Osteoblast (primary cell): ENCODE data around the gene NOVA1. TPM values are rescaled to one million over a fixed set of nuclear protein-coding genes. Genes with fewer than 3 reads are reported as not detected.

Source experiments
- DNase-seq: peaks from one replicate; pipeline ENCODE4 v3.0.0; 2011; ENCODE audit warnings: low spot score, mixed read lengths; ENCODE audit not compliant: insufficient read length; ENCODE audit errors: missing footprints
- H2AFZ ChIP-seq: 2 replicates; pipeline ENCODE4 v1.6.0; 2011; ENCODE audit warnings: mild to moderate bottlenecking, low read length
- H3K27ac ChIP-seq: 2 replicates; pipeline ENCODE4 v1.5.1; 2011; ENCODE audit warnings: mild to moderate bottlenecking, low read depth, low read length, moderate library complexity
- H3K27me3 ChIP-seq: 2 replicates; pipeline ENCODE4 v1.6.0; 2012; ENCODE audit warnings: mild to moderate bottlenecking, control low read depth, inconsistent platforms, low read length, moderate library complexity; ENCODE audit not compliant: insufficient read depth
- H3K36me3 ChIP-seq: 2 replicates; pipeline ENCODE4 v1.5.1; 2011; ENCODE audit warnings: mild to moderate bottlenecking, low read length, control low read depth, moderate library complexity; ENCODE audit not compliant: insufficient read depth
- H3K4me1 ChIP-seq: 2 replicates; pipeline ENCODE4 v1.5.1; 2011; ENCODE audit warnings: mild to moderate bottlenecking, low read length, control low read depth, moderate library complexity; ENCODE audit not compliant: insufficient read depth
- H3K4me2 ChIP-seq: 2 replicates; pipeline ENCODE4 v1.6.0; 2011; ENCODE audit warnings: mild to moderate bottlenecking, low read length; ENCODE audit not compliant: insufficient read depth
- H3K4me3 ChIP-seq: fragments of 200-600 bp; sonication (generic); 3 replicates; pipeline ENCODE4 v1.5.1; 2012; ENCODE audit warnings: mild to moderate bottlenecking, low read length, inconsistent platforms; ENCODE audit not compliant: insufficient read depth
- H3K79me2 ChIP-seq: 2 replicates; pipeline ENCODE4 v1.6.0; 2012; ENCODE audit warnings: mild to moderate bottlenecking, low read length, control low read depth, inconsistent platforms; ENCODE audit not compliant: insufficient read depth
- H3K9me3 ChIP-seq: 2 replicates; pipeline ENCODE4 v1.5.1; 2011; ENCODE audit warnings: low read depth, low read length, control low read depth
- H4K20me1 ChIP-seq: 2 replicates; pipeline ENCODE4 v1.6.0; 2012; ENCODE audit warnings: mild to moderate bottlenecking, low read length, control low read depth; ENCODE audit not compliant: insufficient read depth
- CTCF ChIP-seq: IDR thresholded peaks from 2 replicates; pipeline ENCODE4 v1.5.1; 2011; ENCODE audit warnings: mild to moderate bottlenecking, low read depth, low read length, moderate library complexity; ENCODE audit errors: extremely low read depth
- total RNA-seq: library from RNA; depleted of rRNA; stranded (reverse); fragments of >200 nt; gene quantifications from 2 replicates; pipeline ENCODE4 v1.2.3, GENCODE V29; 2012

The NOVA1 gene
- total RNA-seq, 1 donor: 0.36 TPM

GRCh38 chr14:26577711-26578110 lies 20.1 kb downstream of the NOVA1 start:
- H3K9me3 ChIP-seq: no peaks in the 10 kb centered on the region
- TF ChIP-seq CTCF: no peak
- DNase-seq: no peak
- H3K36me3 ChIP-seq: no peaks in the 10 kb centered on the region
- no peak overlapping the region for H3K27ac ChIP-seq
- no peak overlapping the region for H3K4me3 ChIP-seq
- no peaks in the 10 kb centered on the region for H4K20me1 ChIP-seq
- no peaks in the 10 kb centered on the region for H3K4me1 ChIP-seq
- H3K79me2 ChIP-seq: no peaks in the 10 kb centered on the region
- H3K27me3 ChIP-seq: no peaks in the 10 kb centered on the region
- no peak overlapping the region for H2AFZ ChIP-seq
- no peak overlapping the region for H3K4me2 ChIP-seq

GRCh38 chr14:26554069-26554772 lies 43.6 kb downstream of the NOVA1 start:
- H2AFZ ChIP-seq: no peak overlapping the region
- H3K27me3 ChIP-seq: no peaks in the 10 kb centered on the region
- H3K36me3 ChIP-seq: no peaks in the 10 kb centered on the region
- no peak for TF ChIP-seq CTCF
- no peak overlapping the region for H3K4me3 ChIP-seq
- no peaks in the 10 kb centered on the region for H3K4me1 ChIP-seq
- DNase-seq: no peak
- H3K9me3 ChIP-seq: peaks cover 3% of the 10 kb centered on the region
- no peaks in the 10 kb centered on the region for H3K79me2 ChIP-seq
- no peak overlapping the region for H3K4me2 ChIP-seq
- H4K20me1 ChIP-seq: no peaks in the 10 kb centered on the region
- no peak overlapping the region for H3K27ac ChIP-seq

- Histone ChIP-seq H3K4me1 (no peaks in the 10 kb centered on the region), H3K27ac (no peak overlapping the region), H3K27me3 (no peaks in the 10 kb centered on the region), H3K79me2 (no peaks in the 10 kb centered on the region), H3K9me3 (peaks cover 3% of the 10 kb centered on the region), H3K36me3 (no peaks in the 10 kb centered on the region), H4K20me1 (no peaks in the 10 kb centered on the region), H3K4me2 (no peak overlapping the region), H3K4me3 (no peak overlapping the region), H2AFZ (no peak overlapping the region)
- no peak for TF ChIP-seq CTCF
- no peak for DNase-seq
These were observed 48.3 kb downstream of the NOVA1 start for GRCh38 chr14:26549571-26549970.

GRCh38 chr14:26548406-26548805 lies 49.4 kb downstream of the NOVA1 start:
- Histone ChIP-seq H3K4me1 (no peaks in the 10 kb centered on the region), H3K27ac (no peak overlapping the region), H4K20me1 (no peaks in the 10 kb centered on the region), H3K4me3 (no peak overlapping the region), H2AFZ (no peak overlapping the region), H3K27me3 (no peaks in the 10 kb centered on the region), H3K9me3 (peaks cover 3% of the 10 kb centered on the region), H3K4me2 (no peak overlapping the region), H3K36me3 (no peaks in the 10 kb centered on the region), H3K79me2 (no peaks in the 10 kb centered on the region)
- no peak for TF ChIP-seq CTCF
- DNase-seq: no peak
